T follicular helper cell (primary cell): ENCODE results near the gene FRMD6.
"Not testable (repeated sequence)": the region's sequence is repeated elsewhere in the genome, so short reads cannot be mapped to it uniquely, and the experiment has no call there.

Source experiments
- DNase-seq: peaks from one replicate; pipeline ENCODE4 v3.0.0-alpha.2; 2020; ENCODE audit warnings: low read depth

FRMD6 gene

DNA sequence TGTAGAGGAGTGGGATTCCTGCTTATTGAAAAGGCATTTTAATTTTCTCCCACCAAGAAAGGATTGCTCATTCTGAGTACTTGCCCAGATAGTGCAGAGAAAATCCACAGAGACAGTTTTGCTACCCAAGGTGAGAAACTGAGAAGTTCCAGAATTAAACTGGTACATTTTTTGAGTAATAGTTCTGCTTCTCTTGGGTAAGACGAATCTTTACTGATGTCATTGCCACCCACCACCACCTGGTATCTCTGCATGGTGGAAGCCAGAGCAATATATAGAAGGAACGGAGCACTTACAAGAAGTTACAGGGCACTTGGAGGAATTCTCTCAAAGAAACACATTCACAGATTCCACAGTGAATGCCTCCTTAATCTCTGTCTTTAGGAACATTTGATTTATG, 20.7 kb upstream of the FRMD6 start:
- DNase-seq = no peak

DNA sequence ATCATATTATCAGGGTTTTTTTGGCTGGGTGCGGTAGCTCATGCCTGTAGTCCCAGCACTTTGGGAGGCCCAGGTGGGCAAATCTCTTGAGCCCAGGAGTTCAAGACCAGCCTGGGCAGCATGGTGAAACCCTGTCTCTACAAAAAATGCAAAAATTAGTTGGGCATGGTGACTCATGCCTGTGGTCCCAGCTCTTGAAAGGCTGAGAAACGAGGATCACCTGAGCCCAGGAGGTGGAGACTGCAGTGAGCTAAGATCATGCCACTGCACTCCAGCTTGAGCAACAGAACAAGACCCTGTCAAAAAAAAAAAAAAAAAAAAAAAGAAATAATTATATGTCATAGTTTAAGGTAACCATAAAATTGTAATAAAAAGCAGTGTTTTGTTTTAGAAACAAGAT, 18.4 kb upstream of the FRMD6 start:
- DNase-seq = not testable (repeated sequence)

GRCh38 chr14:51636109-51636508, 15.6 kb upstream of the FRMD6 start:
- DNase-seq = no peak

GRCh38 chr14:51638071-51638944, 13.4 kb upstream of the FRMD6 start:
- DNase-seq = no peak

DNA sequence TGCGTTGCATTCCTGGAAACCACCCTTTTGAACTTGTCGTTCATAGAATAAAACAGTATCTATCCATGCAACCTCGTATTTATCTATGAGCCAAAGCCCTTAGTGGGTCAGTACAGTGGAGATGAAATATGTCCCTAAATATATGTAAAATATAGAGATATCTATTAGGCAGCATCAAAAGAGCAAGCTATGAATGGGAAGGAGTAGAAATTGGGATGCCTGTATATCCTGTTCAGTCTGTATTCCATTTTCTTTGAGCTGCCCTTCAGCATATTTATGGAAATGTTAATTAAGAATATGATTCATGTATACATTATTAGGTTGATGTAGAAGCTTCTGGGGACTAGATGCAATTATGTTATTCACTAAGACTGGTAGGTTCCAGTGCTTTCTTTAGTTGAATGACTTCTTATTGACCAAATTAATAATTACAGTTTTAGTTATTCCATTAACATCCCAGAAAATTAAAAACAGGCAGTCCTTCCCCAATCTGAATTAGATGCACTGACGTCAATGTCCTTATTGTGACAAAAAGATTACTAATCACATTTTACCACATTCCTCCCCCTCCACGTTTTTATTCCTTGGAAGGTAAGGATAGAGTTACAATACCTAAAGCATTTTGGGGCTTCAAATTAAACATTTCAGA, 11.9 kb upstream of the FRMD6 start:
- DNase-seq = no peak

DNA sequence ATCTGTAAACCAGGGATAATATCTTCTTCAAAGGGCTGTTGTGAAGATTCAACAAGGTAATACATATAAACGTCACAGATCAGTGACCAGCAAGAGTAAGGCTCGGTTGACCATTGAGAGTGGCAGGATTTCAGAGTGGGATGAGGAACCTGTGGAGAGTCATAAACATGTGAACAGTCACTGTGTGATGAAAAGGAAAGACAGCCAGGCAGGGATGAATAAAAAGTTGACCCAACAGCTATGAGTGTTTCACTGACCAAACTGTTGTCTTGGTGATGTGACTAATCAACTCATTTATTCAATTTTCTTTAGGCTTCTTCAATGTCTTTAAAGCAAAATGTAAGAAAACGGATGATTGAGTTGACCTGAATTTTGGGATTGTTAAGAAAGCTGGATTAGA, 8.6 kb upstream of the FRMD6 start:
- no peak for DNase-seq

DNA sequence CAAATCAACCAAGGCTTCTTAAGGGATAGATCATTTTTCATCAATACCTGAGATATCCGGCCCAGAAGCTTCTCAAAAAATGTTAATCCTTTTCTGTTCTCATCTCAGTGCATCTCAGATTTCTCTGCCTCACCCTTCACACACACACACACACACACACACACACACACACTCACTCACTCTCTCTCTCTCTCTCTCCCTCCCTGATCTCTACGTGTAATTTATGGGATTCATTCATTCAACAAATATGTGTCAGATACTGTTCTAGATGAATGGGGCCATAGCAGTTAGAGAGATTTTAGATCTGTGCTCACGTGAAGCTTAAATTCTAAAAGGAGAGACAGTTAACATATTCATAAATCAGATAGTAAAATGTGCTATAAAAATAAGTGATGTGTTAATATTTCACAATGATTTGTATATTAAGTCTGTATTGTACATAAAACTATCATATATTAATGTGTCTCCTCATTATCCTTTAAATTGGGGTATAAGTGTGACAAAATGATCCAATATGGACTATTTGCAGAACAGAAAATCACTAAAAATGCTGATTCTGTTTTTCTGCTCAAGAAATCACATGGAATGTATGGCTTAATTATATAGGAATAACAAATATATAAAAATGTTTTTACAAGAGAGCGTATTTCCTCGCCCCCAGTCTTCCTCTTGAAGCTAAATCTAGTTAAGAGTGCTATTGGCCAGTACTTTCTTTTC, 7.3 kb upstream of the FRMD6 start:
- no peak for DNase-seq

GRCh38 chr14:51648296-51648695, 3.4 kb upstream of the FRMD6 start:
- DNase-seq = no peak

DNA sequence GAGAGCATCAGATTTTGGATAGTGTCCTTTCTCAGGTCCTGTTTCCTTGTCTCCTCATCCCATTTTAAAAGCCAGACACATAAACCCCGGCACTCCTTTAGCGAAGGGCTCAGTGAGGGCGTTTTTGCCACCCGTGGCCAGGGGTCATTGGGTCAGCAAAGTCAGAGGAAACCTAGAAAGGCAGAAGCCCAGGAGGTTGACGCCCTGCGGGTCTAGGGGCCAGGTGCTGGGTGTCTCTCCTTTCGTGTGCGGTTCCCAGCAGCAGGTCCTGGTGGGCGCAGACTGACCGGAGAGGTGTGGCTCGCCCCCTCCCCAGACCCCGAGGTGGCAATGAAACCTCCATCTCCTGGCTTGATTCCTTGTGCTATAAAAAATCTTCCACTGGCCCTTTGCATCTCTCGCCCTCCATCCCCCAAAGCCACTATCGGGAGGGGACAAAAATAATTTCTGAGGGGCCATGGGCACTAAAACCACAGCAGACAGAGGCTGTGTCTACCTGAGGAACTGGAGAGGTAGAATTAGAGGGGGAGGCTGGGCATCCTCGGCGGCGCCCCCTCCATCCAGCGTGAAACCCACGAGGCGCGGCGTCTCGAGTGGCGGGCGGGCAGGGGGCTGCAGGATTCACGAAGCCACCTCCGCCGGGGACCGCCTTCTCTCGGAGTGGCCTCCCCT, 858 bp upstream of the FRMD6 start:
- DNase-seq = no peak

DNA sequence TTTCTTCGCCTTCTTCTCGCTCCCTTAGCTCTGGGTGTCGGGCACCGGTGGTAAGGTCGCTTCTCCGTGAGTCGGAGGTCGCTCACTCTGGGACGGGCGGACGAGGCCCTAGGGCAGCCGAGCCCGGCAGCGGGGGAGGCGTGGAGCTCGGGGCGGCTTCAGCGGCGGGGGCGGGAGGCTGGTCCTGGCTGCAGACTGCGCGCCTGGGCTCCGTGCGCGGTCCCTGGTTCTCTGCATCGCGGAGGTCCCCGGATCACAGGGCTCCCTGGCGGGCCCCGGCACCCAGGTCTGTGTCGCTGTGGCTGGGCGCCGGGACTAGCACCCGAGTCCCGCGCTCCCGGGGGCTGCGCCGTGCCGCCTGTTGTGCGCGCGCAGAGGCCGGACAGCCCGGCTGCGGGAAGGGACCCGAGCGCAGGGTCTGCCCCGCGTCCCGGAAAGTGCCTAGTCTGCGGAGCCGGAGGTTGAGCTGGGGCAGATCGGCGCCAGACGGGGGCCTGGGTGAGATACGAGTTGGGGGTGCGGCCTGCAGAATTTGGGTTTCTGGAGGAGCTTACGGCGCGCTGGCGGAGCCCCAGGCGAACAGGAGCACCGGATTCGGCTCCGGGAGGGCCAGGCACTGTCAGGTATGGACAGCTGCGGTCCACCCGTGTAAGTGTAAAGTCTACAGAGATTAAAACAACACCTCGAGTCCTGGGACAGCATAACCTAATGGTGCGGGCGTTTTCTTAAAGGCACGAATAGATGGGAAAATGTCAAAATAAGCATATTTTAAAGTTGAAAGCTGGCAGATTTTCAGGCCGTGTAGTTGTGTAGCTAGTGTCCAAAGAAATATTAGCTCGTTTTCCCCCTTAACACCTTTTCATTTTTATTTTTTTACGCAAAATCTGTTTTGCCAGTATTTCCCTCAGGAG, 713 bp downstream of the FRMD6 start:
- peak; percentile 9 for DNase-seq

GRCh38 chr14:51653079-51653774, 1.5 kb downstream of the FRMD6 start:
- DNase-seq = no peak

DNA sequence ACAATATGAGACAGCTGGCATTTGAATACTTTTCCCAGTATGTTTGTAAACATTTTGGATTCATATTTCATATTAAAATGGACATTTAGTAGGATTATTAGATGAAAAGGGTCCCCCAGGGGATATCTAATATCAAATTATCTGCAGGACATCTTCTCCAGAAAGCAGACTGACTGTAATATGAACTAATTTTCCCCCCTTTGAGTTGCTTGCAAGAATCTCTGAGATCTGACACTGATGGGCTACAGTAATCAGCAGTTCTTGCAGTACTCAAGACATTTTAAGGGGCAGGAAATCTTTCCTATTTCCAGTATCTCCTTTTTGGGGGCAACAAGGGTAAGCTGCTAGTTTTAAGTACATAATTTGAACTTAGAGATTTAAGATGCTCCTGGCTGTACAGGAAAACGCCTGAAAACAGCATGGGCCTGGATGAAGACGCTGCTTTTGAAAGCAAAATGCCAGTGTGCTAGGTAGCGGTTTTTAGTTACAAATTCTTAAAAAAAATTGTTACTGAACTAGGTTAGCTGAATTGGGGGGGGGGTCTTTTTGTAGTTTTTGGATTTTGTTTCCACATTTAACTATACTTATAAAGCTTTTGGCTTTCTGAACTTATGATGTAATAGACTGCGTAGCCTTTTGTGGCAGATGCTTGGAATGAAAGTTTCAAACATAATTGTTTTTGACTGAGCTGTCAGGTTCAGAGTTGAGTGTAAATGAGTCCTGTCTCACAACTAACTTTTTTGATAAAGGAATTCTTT, 2.2 kb downstream of the FRMD6 start:
- DNase-seq = no peak

GRCh38 chr14:51654533-51654845, 2.8 kb downstream of the FRMD6 start:
- no peak for DNase-seq

GRCh38 chr14:51657762-51658161, 6.1 kb downstream of the FRMD6 start:
- no peak for DNase-seq

DNA sequence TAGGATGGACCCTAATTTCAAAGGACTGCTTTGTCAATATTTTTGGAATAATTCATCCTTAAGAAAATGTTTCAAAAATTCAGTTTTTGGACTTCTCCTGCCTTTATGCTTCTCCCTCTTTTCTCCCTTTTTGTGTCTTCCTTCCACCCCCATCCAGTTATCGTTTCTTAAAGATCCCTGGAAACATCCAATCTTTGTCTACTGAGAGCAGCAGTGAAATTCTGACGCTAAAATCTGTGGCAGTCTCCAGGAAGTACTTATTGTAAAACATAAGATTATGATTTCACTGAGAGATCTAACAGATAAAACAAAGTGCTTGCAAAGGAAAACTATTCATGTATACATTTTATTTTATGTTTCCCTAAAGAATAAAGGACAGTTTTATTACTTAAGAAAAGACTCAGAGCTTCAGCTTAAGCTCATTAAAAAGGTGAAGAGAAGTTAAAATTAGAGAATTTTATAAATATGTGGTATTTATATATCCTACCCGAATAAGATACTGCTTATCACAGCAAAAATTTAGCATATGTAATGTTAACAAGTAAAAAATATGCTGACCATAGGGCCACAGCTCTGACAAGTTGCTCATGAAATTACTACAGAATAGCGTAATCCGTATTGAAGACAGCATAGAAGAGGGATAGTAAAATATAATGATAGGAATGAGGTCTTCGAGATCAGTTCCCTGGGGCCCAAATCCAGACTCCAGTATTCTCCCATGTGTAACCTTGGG, 6.9 kb downstream of the FRMD6 start:
- DNase-seq = no peak

GRCh38 chr14:51660741-51661140, 9.0 kb downstream of the FRMD6 start:
- no peak for DNase-seq

GRCh38 chr14:51661504-51661903, 9.8 kb downstream of the FRMD6 start:
- no peak for DNase-seq

GRCh38 chr14:51663783-51664326, 12.1 kb downstream of the FRMD6 start:
- no peak for DNase-seq

GRCh38 chr14:51666070-51666469, 14.4 kb downstream of the FRMD6 start:
- DNase-seq = no peak
